ENCODE measurements around the gene KSR2.
A peak's percentile ranks its signal among the peaks of the same experiment; 100 is the strongest.

The KSR2 gene

DNA sequence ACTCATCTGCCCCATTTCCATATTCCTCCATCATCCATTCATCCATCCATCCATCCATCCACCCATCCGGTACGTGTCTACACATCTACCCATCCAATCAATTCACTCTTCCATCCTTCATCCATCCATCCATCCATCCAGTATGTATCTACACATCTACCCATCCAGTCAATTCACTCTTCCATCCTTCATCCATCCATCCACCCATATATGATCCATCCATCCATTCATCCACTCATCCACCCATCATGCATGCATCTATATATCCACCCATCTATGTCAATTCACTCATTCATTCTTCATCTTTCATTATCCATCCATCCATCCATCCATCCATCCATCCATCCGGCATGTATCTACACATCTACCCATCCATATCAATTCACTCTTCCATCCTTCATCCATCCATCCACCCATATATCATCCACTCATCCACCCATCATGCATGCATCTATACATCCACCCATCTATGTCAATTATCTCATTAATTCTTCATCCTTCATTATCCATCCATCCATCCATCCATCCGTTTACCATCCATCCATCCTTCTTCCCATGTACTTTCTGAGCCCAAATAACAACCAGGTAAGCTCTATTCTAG is 498.8 kb downstream of the KSR2 start:
- DNase-seq (ENCODE audit: low spot score) (no peak), FAIRE-seq (peak; percentile 59)

DNA sequence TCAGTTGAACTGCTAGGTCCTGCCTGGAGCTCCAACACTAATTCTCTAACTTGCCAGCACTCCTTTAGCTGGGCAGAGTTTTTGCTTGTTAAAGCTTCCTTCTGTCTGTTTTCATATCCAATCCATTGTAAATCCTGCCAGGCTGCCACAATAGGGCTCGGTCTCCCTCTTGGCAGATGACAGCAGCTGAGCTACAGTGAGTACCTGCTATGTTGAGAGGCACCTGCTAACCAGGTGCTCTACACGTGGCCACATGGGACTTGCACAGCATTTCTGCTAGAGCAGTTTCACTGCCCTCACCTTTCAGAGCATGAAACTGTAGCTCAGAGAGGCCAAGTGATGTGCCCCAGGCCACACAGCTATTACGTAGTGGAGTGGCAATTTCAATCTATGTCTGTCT is 500.8 kb downstream of the KSR2 start:
- DNase-seq (ENCODE audit: low spot score) = no peak

DNA sequence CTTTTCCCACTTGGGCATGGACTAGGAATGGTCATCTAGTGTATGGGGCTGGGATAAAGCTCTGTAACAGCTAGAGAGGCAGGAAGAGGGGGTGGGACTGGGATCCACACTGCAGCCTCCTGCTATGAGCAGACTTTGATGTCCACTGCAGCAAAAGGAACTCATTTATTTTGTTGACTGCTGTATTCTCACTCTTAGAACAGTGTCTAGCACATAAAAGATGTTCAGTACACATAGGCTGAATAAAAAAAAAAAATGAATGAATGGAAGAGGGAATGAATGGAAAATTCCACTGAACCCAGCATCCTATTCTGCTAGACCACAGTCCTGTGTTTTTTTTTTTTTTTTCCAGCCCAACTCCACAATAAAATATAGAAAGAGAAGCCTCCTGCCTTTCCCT is 501.2 kb downstream of the KSR2 start:
- FAIRE-seq (no peak), DNase-seq (ENCODE audit: low spot score) (no peak)

More for the DNA sequence above, 500.8 kb downstream of the KSR2 start:
- no peak for FAIRE-seq

- no peak for FAIRE-seq
- DNase-seq (ENCODE audit: low spot score) = no peak
Measured at GRCh38 chr12:117466677-117467362, 502.0 kb downstream of the KSR2 start.

DNA sequence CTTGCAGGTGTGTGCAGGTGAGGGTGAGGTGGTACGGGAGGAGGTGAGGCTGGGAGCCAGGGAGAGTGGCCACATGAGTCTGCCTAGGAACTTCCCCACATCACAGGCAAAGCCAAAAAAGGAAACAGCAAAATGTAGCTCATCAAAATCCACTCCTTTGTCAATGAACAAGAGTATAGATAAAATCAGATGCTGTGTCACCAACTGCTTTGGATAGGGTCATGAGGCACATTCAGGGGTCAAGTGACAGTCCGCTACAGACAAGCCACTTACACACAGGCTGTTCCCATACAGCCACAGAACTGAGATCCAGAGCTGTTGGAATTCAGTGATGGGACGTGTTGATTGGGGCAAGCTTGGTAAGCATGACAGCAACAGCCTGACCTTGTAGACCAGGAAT is 507.1 kb downstream of the KSR2 start:
- DNase-seq (ENCODE audit: low spot score) (no peak), FAIRE-seq (peak; percentile 48)

GRCh38 chr12:117459229-117459628 is 509.6 kb downstream of the KSR2 start:
- DNase-seq (ENCODE audit: low spot score) (no peak), FAIRE-seq (no peak)

DNA sequence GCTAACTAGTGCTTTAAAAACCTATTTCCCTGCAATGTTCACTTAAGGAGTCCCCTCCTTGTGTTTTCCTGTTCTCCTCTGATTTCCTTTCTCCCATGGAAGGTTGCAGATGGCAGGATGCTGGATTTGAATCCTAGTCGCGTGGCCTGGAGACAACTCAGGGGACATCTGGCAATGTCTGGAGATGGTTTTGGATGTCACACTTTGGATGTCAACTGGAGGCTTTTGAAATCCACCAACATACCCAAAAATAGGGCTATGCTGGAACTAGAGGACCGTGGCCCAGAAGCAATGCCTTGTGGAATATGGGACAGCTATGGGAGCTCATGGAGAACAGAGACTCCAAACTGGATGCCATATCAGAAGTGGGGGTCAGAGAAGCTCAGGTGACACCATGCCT is 511.6 kb downstream of the KSR2 start:
- DNase-seq (ENCODE audit: low spot score) = no peak

DNA sequence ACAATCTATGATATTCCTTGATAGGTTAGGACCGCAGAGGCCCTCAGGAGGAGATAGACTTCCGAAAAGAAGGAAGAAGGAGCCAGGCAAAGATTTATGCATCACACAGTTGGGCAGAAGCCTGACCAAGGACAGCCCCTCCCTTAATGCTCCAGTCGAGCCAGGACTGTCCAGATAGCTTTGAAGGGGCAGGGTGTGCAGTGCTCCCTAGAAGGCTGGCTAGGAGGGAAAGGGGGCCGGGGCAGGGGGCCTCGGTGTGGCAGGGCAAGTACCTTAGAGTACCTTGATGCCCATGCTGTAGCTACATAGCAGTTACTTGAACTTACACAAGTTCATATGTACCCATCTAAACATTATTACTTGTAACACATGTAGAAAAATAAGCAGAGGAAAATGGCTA is 512.7 kb downstream of the KSR2 start:
- FAIRE-seq = no peak

More for the DNA sequence above, 511.6 kb downstream of the KSR2 start:
- FAIRE-seq = no peak

DNA sequence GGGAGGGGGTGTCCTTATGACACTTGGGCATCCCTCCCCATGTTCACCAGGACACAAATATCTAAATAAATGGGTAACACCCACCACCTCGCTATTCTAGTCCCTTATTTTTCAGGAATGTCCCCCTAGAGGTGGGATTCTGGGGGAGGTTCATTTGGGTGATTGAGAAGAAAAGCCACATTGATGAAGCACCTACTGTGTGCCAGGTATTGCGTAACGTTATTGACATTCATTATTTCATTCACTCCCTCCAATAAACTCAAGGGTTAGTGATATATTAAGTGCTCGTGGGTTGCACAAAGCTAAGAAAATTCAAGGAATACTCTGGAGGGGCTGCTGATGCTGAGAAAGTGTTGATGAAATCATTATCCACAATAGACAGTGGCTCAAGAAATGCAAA is 514.8 kb downstream of the KSR2 start:
- FAIRE-seq = no peak
- DNase-seq (ENCODE audit: low spot score) = no peak

More for the DNA sequence above, 512.7 kb downstream of the KSR2 start:
- no peak for DNase-seq (ENCODE audit: low spot score)

- FAIRE-seq (no peak), DNase-seq (ENCODE audit: low spot score) (no peak)
Measured at GRCh38 chr12:117452112-117452511, 516.7 kb downstream of the KSR2 start.

DNA sequence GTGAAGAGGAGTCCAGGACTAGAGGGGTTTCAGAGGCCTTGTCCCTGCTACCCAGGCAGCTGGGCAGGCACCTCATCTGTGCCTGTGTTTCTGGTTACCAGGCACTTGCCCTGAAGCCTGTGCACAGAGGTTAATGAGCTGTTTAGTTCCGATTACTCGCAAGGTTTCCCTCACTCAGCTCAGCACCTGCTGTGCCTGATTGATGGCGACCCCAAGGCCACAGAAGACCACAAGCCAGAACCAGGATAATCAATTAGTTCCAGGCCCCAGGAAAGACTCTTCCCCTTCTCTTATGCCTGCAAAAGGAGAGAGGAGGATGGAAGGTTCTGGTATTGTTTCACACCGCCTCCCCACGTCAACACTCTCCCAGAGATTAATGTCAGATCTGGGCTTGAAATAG is 518.6 kb downstream of the KSR2 start:
- DNase-seq (ENCODE audit: low spot score) (no peak), FAIRE-seq (no peak)

- no peak for DNase-seq (ENCODE audit: low spot score)
- FAIRE-seq = no peak
Measured at GRCh38 chr12:117447665-117448366, 521.0 kb downstream of the KSR2 start.

- no peak for DNase-seq (ENCODE audit: low spot score)
- no peak for FAIRE-seq
Measured at GRCh38 chr12:117444781-117445180, 524.0 kb downstream of the KSR2 start.

DNA sequence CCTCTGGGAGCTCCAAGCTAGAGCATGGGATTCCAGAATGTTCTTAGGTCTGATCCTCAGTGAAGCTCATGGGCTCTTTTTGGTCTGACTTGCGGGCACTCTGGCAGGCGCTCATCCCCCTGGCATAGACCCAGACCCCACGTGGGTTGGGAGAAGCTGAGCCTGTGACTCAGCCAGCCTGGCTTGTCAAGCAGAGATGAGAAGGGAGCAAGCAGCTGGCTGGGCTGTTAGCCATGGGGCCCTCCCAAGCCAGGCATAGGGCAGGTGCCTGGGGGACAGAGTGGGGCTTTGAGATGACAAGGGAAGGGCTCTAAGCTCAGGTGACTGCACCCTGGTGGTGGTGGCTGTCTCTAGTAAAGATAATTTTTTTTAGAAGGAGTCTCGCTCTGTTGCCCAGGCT is 527.0 kb downstream of the KSR2 start:
- DNase-seq (ENCODE audit: low spot score) = peak; percentile 86
- FAIRE-seq = peak; percentile 40

GRCh38 chr12:117440384-117440783 is 528.4 kb downstream of the KSR2 start:
- FAIRE-seq = peak; percentile 17

DNA sequence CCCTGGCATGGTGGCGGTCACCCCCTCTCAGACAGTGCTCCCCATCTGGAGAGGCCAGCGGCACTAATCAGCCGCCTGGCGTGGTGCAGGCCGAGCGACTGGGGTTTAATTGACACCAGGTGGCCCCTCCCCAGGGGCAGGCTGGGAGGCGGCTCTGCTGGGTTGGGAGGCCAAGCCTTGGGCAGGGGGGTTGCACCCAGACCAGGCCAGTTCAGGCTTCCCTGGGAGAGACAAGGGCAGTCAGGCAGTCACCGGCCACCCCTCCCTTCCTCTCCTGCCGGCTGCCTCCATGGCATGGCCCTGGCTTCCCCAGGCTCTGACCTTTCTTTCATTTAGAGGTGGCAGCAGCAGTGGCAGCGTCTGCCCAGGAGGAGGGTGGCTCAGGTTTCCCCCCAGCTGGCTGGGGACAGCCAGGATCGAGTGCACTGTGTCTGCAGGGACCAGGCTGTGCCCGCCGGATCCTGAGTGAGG is 529.2 kb downstream of the KSR2 start:
- no peak for FAIRE-seq
- DNase-seq (ENCODE audit: low spot score) = no peak

More at GRCh38 chr12:117440384-117440783, 528.4 kb downstream of the KSR2 start:
- DNase-seq (ENCODE audit: low spot score) = no peak

DNA sequence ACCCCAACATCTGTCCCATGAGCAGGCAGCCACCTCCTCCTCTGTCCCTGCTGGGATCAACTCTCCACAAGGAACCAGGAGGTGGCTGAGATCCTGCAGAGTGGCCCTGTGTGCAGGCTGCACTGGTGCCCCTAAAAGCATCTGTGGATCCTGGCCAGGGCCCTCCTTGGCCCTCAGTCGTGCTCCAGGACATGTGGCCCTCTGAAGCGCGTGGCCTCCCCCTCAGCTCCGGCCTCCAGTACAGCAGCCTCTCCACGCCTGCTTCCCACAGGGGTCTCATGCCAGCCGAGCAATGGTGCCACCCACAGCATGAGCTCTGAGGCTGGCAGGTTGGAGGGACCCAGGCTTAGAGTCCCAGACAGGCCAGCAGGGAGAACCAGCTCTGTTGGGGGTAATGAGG is 530.0 kb downstream of the KSR2 start:
- no peak for DNase-seq (ENCODE audit: low spot score)
- no peak for FAIRE-seq

DNA sequence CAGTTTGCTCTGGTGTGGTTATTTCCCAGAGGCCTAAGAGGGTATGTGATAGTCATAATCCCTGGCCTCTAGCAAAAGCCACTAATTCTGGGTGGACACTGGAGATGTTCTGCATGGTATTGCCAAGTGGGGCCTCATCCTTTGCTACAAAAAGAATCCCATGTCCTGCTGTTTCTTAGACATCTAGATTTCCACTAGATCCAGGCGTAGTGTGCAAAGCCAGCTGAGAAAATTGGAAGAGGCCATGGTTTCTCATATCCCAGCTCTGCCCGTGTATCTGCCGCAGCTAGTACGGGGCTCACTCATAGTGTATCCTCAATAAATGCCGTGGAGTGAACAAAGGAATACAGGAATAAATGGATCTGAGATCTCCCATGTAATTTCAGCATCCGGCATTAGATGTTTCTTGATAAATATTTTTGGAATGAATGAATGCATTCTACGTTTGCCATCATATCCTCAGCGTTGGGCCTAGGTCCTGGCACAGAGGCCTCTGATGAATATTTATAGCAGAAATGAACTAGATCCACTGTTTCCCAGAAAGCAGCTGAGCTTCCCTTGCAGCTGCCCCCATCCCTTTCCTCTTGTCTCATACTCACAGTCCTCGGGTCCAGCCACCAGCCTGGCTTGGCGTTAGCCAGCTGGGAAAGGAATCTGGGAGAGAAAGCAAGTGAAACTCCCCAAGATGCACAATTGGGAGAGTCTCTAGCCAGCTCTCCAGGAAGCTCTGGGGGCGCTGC is 531.1 kb downstream of the KSR2 start:
- DNase-seq (ENCODE audit: low spot score) (no peak), FAIRE-seq (no peak)

DNA sequence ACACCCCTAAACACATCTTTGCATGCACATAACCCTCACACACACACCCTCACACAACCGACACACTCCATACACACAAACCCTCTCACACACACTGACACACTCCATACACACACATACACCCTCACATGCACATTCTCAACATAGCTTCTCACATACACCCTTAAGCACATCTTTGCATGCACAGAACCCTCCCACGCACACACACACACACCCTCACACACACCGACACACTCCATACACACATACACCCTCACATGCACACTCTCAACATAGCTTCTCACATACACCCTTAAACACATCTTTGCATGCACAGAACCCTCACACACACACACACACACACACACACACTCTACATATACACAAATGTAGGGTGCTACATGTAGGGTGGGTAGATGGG is 534.9 kb downstream of the KSR2 start:
- DNase-seq (ENCODE audit: low spot score) (no peak), FAIRE-seq (peak; percentile 92)

- no peak for DNase-seq (ENCODE audit: low spot score)
- FAIRE-seq = no peak
Measured at GRCh38 chr12:117430246-117430645, 538.5 kb downstream of the KSR2 start.

- DNase-seq (ENCODE audit: low spot score) (no peak), FAIRE-seq (no peak)
Measured at GRCh38 chr12:117427211-117427610, 541.6 kb downstream of the KSR2 start.

DNA sequence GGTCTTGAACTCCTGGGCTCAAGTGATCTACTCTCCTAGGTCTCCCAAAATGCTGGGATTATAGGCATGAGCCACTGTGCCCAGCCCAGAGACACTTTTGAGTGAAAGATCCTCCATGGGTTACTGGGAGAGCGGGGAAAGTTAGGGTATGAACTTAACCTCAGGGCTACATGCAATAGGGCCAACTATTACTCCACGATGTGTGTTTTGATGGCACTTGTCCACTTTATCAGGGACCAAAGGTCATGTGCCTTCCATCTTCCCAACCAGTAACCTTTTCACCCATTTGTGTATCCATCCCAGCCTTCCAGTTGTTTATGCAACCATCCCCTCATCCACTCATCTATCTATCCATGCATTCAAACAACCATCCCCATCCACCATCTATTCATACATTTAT is 546.8 kb downstream of the KSR2 start:
- DNase-seq (ENCODE audit: low spot score) = no peak
- FAIRE-seq = peak; percentile 62

Data from urothelium cell line (cell line).